SU-DHL-6 (cell line): Measurements from ENCODE around the gene CDK14.

Experiments used
- H2AFZ ChIP-seq: fragments of 200-600 bp; sonication (generic); 2 replicates; pipeline ENCODE4 v1.6.1; 2014; ENCODE audit warnings: low read depth, mild to moderate bottlenecking, moderate library complexity, mixed read lengths, antibody characterized with exemption, low read length; ENCODE audit not compliant: severe bottlenecking
- H3F3A ChIP-seq: fragments of 200-600 bp; shearing (Covaris generic); 2 replicates; pipeline ENCODE4 v1.6.0; 2016; ENCODE audit warnings: antibody characterized with exemption, mild to moderate bottlenecking; ENCODE audit not compliant: insufficient read depth
- H3K27ac ChIP-seq: fragments of 200-600 bp; sonication (generic); 2 replicates; pipeline ENCODE4 v1.5.1; 2016; ENCODE audit warnings: low read depth, mild to moderate bottlenecking, low read length, moderate library complexity, mixed read lengths
- H3K27me3 ChIP-seq: fragments of 200-600 bp; sonication (generic), shearing (Covaris generic); 2 replicates; pipeline ENCODE4 v1.6.0; 2014; ENCODE audit warnings: mild to moderate bottlenecking, low read length
- H3K36me3 ChIP-seq: fragments of 200-600 bp; sonication (generic); 2 replicates; pipeline ENCODE4 v1.6.1; 2014; ENCODE audit warnings: mild to moderate bottlenecking, low read length, mixed read lengths
- H3K4me2 ChIP-seq: fragments of 300-600, 200-600 bp; shearing (Covaris generic), sonication (generic); 2 replicates; pipeline ENCODE4 v1.6.0; 2014; ENCODE audit warnings: low read length, low read depth, mild to moderate bottlenecking; ENCODE audit not compliant: poor library complexity, severe bottlenecking
- H3K4me3 ChIP-seq: fragments of 200-600 bp; sonication (generic); 2 replicates; pipeline ENCODE4 v1.5.1; 2014; ENCODE audit warnings: antibody characterized with exemption, low read length, mild to moderate bottlenecking, mixed read lengths; ENCODE audit not compliant: insufficient read depth, poor library complexity, severe bottlenecking
- H3K79me2 ChIP-seq: fragments of 200-600 bp; sonication (generic); 2 replicates; pipeline ENCODE4 v1.6.1; 2014; ENCODE audit warnings: mild to moderate bottlenecking, low read length, moderate library complexity; ENCODE audit not compliant: insufficient read depth
- H3K9ac ChIP-seq: fragments of 200-600 bp; sonication (generic); 2 replicates; pipeline ENCODE4 v1.7.0; 2014; ENCODE audit warnings: mild to moderate bottlenecking, low read length
- H3K9me2 ChIP-seq: fragments of 200-600 bp; sonication (generic); replicated peaks from 2 replicates; pipeline ENCODE4 v1.6.1; 2014; ENCODE audit warnings: low read length; ENCODE audit not compliant: insufficient read depth
- H3K9me3 ChIP-seq: fragments of 200-600 bp; sonication (generic); 2 replicates; pipeline ENCODE4 v1.6.1; 2014; ENCODE audit warnings: low read length, mixed read lengths; ENCODE audit not compliant: insufficient read depth
- H4K20me1 ChIP-seq: fragments of 200-600 bp; sonication (generic); 2 replicates; pipeline ENCODE4 v1.6.1; 2014; ENCODE audit warnings: low read depth, mild to moderate bottlenecking, antibody characterized with exemption, low read length, moderate library complexity, mixed read lengths
- CTCF ChIP-seq: fragments of 200-600 bp; sonication (generic); IDR thresholded peaks from one replicate; pipeline ENCODE4 v1.5.1; 2017; ENCODE audit warnings: antibody characterized with exemption, mild to moderate bottlenecking, low read length, moderate library complexity; ENCODE audit not compliant: insufficient read depth, poor library complexity, severe bottlenecking
- EZH2phosphoT487 ChIP-seq: fragments of 200-600 bp; sonication (generic), shearing (Covaris generic); conservative IDR thresholded peaks from 2 replicates; pipeline ENCODE4 v1.6.1; 2018; ENCODE audit warnings: mild to moderate bottlenecking, antibody characterized with exemption, low read length, moderate library complexity, mixed read lengths

The CDK14 gene

GRCh38 chr7:91054374-91054773, 458.3 kb downstream of the CDK14 start:
- H3K4me3 ChIP-seq, result no peak overlapping the region

DNA sequence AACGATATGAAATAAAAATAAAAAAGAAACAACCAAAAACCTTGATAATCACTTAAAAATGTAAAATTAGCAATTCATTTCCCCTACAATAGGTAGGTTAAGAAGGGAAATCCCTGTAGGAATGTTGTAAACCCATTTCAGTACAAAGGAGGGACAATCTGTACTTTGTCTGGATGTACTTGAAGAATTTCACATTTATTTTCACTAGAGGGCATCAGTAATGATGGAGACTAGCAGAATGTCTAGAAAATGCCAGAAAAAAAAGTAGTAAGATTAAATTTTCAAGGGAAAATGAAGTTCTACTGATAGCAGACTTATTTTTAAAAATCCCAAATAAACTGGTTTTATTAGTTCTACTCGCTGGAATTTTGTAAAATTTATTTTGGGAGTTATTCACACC, 459.1 kb downstream of the CDK14 start:
- Histone ChIP-seq H3K27me3 (no peaks in the 10 kb centered on the region), H3K4me2 (no peak overlapping the region), H3K36me3 (peaks cover 24% of the 10 kb centered on the region), H4K20me1 (no peaks in the 10 kb centered on the region), H3K9me3 (peaks cover 13% of the 10 kb centered on the region; the same call in 1 of the 2 replicates), H3K9ac (no peak overlapping the region), H3K9me2 (no peaks in the 10 kb centered on the region), H3K4me3 (no peak overlapping the region), H2AFZ (no peak overlapping the region), H3K27ac (no peak overlapping the region), H3K79me2 (no peaks in the 10 kb centered on the region), H3F3A (no peaks in the 10 kb centered on the region)
- TF ChIP-seq EZH2phosphoT487 (no peak), CTCF (no peak)

More at GRCh38 chr7:91054374-91054773, 458.3 kb downstream of the CDK14 start:
- Histone ChIP-seq H3K9ac (no peak overlapping the region), H3K36me3 (peaks cover 27% of the 10 kb centered on the region), H2AFZ (no peak overlapping the region), H3K27me3 (no peaks in the 10 kb centered on the region), H3K4me2 (no peak overlapping the region), H3K9me3 (peaks cover 13% of the 10 kb centered on the region; the same call in 1 of the 2 replicates), H3K79me2 (no peaks in the 10 kb centered on the region), H3K9me2 (no peaks in the 10 kb centered on the region), H3K27ac (no peak overlapping the region), H4K20me1 (no peaks in the 10 kb centered on the region), H3F3A (no peaks in the 10 kb centered on the region)
- TF ChIP-seq EZH2phosphoT487 (no peak), CTCF (no peak)

- Histone ChIP-seq H2AFZ (no peak overlapping the region), H3K27ac (no peak overlapping the region), H3K4me3 (no peak overlapping the region), H3K36me3 (peaks cover 6% of the 10 kb centered on the region; the same call in 1 of the 2 replicates), H3K9me3 (no peaks in the 10 kb centered on the region), H3K9me2 (no peaks in the 10 kb centered on the region), H3K9ac (no peak overlapping the region), H3K79me2 (no peaks in the 10 kb centered on the region), H3F3A (no peaks in the 10 kb centered on the region), H3K4me2 (no peak overlapping the region), H3K27me3 (no peaks in the 10 kb centered on the region), H4K20me1 (no peaks in the 10 kb centered on the region)
- TF ChIP-seq CTCF (no peak), EZH2phosphoT487 (no peak)
Observed at GRCh38 chr7:91062713-91063112, 466.6 kb downstream of the CDK14 start.
